T1000 (cell line): ENCODE results near the gene IP6K3.

Source experiments
- DNase-seq: peaks from one replicate; lab custom pipeline; 2025; ENCODE audit warnings: mixed read lengths; lab: John Stamatoyannopoulos, UW

The IP6K3 gene

GRCh38 chr6:33689148-33689494 lies 57.6 kb downstream of the IP6K3 start:
- DNase-seq, result no peak

- no peak for DNase-seq
These were observed 58.1 kb downstream of the IP6K3 start for GRCh38 chr6:33688451-33689147.

- DNase-seq, result no peak
These were observed 58.7 kb downstream of the IP6K3 start for GRCh38 chr6:33688006-33688405.

GRCh38 chr6:33686981-33687975 lies 59.4 kb downstream of the IP6K3 start:
- no peak for DNase-seq

- DNase-seq, result no peak
These were observed 60.3 kb downstream of the IP6K3 start for GRCh38 chr6:33686225-33686924.

- DNase-seq, result no peak
These were observed 61.1 kb downstream of the IP6K3 start for GRCh38 chr6:33685411-33686224.

- DNase-seq, result no peak
These were observed 61.7 kb downstream of the IP6K3 start for GRCh38 chr6:33684983-33685382.

- DNase-seq, result no peak
These were observed 62.2 kb downstream of the IP6K3 start for GRCh38 chr6:33684428-33684896.

- no peak for DNase-seq
These were observed 62.9 kb downstream of the IP6K3 start for GRCh38 chr6:33683576-33684427.

GRCh38 chr6:33683051-33683571 lies 63.6 kb downstream of the IP6K3 start:
- no peak for DNase-seq

GRCh38 chr6:33682341-33682740 lies 64.4 kb downstream of the IP6K3 start:
- no peak for DNase-seq

GRCh38 chr6:33679761-33680160 lies 66.9 kb downstream of the IP6K3 start:
- DNase-seq, result no peak

- DNase-seq, result no peak
These were observed 67.7 kb downstream of the IP6K3 start for GRCh38 chr6:33678932-33679490.

GRCh38 chr6:33678233-33678931 lies 68.3 kb downstream of the IP6K3 start:
- DNase-seq, result no peak

- DNase-seq, result no peak
These were observed 69.0 kb downstream of the IP6K3 start for GRCh38 chr6:33677689-33678088.

- no peak for DNase-seq
These were observed 69.5 kb downstream of the IP6K3 start for GRCh38 chr6:33677143-33677660.

GRCh38 chr6:33676416-33677142 lies 70.1 kb downstream of the IP6K3 start:
- no peak for DNase-seq

- DNase-seq, result no peak
These were observed 70.7 kb downstream of the IP6K3 start for GRCh38 chr6:33675968-33676367.
